Activated T-helper 1 cell treated with anti-CD3 and anti-CD28 coated beads, Interleukin-12 subunit alpha, Interleukin-12 subunit beta, Interleukin-2, Interleukin-4 antibody, amounts not matched to agents 30 ng/mL and 10 ng/mL and 1 ng/mL, durations not matched to agents 14 hours and 24 hours and 36 hours (primary cell): ENCODE measurements around the gene FAM89A. TPM values are rescaled to one million over a fixed set of nuclear protein-coding genes. Genes with fewer than 3 reads are reported as not detected.

Source experiments
- DNase-seq: peaks from one replicate; pipeline ENCODE4 v3.0.0; 2021; ENCODE audit warnings: low spot score
- H3K27ac Mint-ChIP-seq: one replicate; pipeline ENCODE4 v1.8.0; 2021; ENCODE audit warnings: mild to moderate bottlenecking, mixed read lengths
- H3K27me3 Mint-ChIP-seq: one replicate; pipeline ENCODE4 v1.8.0; 2022; ENCODE audit warnings: mild to moderate bottlenecking, moderate library complexity, mixed read lengths; ENCODE audit not compliant: insufficient read depth
- H3K36me3 Mint-ChIP-seq: one replicate; pipeline ENCODE4 v1.8.0; 2021; ENCODE audit warnings: low read depth, mixed read lengths
- H3K4me1 Mint-ChIP-seq: one replicate; pipeline ENCODE4 v1.8.0; 2021; ENCODE audit warnings: low read depth, mixed read lengths
- H3K4me3 Mint-ChIP-seq: one replicate; pipeline ENCODE4 v1.8.0; 2021; ENCODE audit warnings: mild to moderate bottlenecking, moderate library complexity, mixed read lengths
- H3K9me3 Mint-ChIP-seq: one replicate; pipeline ENCODE4 v1.8.0; 2021; ENCODE audit warnings: mixed read lengths
- intact Hi-C: fragments of 100-400 bp; cut with micrococcal nuclease; formaldehyde crosslinking; loops from one replicate; pipeline ENCODE4 v1.15.1; 2024
- total RNA-seq: library from RNA; stranded (reverse); gene quantifications from 2 replicates; pipeline ENCODE4 v1.2.3, GENCODE V29; 2022

Gene FAM89A
- total RNA-seq, 1 donor from 2014 or later, result 23.2 TPM

DNA sequence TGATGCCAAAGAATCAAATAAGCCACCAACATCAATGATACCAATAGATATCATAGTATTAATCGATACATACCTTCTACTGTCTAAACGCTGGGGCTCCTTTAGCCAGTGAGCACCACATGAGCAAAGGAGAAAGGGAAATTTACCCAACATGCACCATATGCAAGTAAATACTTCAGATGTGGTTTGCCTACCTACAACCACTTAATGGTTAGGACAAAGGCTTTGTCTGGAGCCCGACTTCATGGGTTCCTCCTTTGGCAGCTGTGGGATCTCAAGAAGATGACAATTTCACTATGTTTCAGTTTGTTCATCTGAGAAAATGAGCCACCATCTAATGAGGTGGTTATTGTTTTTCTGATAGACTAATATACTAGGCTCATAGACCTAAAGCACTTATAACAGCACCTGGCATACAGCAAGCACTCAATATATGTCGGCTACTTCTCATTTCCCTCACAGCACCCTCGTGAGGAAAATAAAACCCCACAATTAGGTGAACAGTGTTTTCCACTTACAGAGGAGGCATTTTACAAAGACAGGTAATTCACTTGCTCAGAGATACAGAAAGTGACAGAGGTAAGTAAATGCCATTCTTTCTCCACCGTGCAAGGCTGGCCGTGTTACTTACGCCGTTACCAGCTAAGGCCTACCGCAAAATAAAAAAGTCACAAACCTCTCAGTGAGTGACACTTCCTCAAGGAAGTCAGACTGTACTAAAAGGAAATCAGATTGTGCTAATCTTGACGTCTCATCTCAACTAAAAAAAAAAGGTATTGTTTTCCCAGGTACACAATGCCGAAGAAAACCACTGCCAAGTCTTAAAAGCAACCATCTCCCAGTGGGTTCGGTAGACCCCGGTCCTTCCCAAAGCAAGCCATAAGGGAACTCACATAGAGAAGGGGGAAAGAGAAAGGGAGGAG, 63.0 kb downstream of the FAM89A start:
- H3K9me3 Mint-ChIP-seq, result no peaks in the 10 kb centered on the region

DNA sequence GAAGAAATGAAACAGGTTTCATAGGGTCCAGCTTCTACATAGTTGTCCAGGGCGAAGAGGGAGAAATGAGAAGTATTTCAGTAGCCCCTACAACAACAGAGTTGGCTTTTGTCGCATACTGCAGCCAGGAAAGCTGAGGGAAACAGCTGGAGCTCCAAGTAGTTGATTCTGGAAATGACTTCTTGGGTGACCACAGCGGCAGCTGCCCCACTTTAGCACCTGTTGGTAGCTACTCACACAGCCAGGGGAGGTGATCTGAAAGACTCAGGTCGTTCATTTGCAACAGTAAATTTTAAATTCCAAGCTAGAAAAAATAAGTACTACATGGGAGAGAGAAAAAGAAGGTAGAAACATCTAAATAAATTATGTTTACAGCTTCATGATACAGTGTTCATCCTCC, 63.7 kb downstream of the FAM89A start:
- H3K27ac Mint-ChIP-seq, result peak overlapping the region; percentile 5
- H3K36me3 Mint-ChIP-seq, result peaks cover 24% of the 10 kb centered on the region
- intact Hi-C loops, result loop anchor here (5.0 kb wide), 2 partner anchors 224 to 1349 kb away; partner anchors contain the start of genes TAF5L and URB2
- H3K9me3 Mint-ChIP-seq, result no peaks in the 10 kb centered on the region
- no peaks in the 10 kb centered on the region for H3K27me3 Mint-ChIP-seq
- no peak for DNase-seq
- peak overlapping the region; percentile 62 for H3K4me3 Mint-ChIP-seq
- H3K4me1 Mint-ChIP-seq, result peaks cover 57% of the 10 kb centered on the region

More for the DNA sequence above, 63.0 kb downstream of the FAM89A start:
- intact Hi-C loops, result loop anchor here (5.0 kb wide), 2 partner anchors 225 to 1350 kb away; partner anchors contain the start of genes TAF5L and URB2
- no peaks in the 10 kb centered on the region for H3K27me3 Mint-ChIP-seq
- peak overlapping the region; percentile 92 for H3K4me3 Mint-ChIP-seq
- peak; percentile 16 for DNase-seq
- H3K36me3 Mint-ChIP-seq, result peaks cover 24% of the 10 kb centered on the region
- peak overlapping the region; percentile 94 for H3K27ac Mint-ChIP-seq
- H3K4me1 Mint-ChIP-seq, result peaks cover 50% of the 10 kb centered on the region

DNA sequence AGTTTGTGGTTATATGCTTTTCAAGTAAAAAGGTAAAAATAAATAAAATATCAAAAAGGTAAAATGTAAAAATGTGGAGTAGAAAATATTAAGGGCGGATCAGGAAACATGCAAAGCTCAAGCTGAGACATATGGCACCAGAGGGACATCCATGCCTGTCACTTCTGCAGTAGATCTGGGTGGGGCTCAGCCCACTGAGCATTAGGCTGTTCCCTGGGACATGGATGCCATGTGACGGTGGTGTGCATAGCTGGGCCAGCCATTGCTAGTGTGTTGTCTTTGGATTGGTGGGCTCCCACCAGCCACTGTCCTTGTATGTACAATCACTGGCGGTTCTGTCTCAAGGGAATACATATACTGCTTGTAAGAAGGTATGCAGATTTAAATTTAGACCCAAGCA, 64.4 kb downstream of the FAM89A start:
- Mint-ChIP-seq H3K4me1 (peaks cover 58% of the 10 kb centered on the region), H3K27ac (no peak overlapping the region), H3K27me3 (no peaks in the 10 kb centered on the region), H3K9me3 (no peaks in the 10 kb centered on the region), H3K36me3 (peaks cover 24% of the 10 kb centered on the region), H3K4me3 (no peak overlapping the region)
- no peak for DNase-seq
- intact Hi-C loops, result loop anchor here (5.0 kb wide), 2 partner anchors 223 to 1348 kb away; partner anchors contain the start of genes TAF5L and URB2

DNA sequence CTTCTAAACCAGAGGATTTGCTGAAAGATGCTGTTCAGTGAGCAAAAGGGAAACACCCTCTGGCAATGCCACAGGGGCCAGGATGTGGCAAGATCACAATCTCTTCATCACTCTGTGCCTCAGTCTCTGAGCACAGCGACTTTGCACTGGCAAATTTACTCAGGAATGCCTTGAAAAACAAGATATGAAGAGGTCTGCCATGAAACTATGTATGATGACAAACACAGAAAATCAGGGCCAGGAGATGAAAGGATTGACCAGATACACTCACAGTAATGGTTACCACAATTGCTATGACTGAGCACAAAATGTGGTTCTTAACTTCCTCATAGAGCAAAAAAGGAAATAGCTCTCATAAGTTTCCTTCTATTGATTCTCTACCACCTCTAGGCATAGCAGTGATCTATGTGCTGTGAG, 67.2 kb downstream of the FAM89A start:
- intact Hi-C loops, result loop anchor here (2.0 kb wide), 1 partner anchor 488 kb away; no protein-coding TSS in a partner anchor
- no peaks in the 10 kb centered on the region for H3K9me3 Mint-ChIP-seq
- peak overlapping the region; percentile 75 for H3K27ac Mint-ChIP-seq
- DNase-seq, result peak; percentile 61
- H3K4me1 Mint-ChIP-seq, result peaks cover 64% of the 10 kb centered on the region
- peaks cover 25% of the 10 kb centered on the region for H3K36me3 Mint-ChIP-seq
- peak overlapping the region; percentile 59 for H3K4me3 Mint-ChIP-seq
- H3K27me3 Mint-ChIP-seq, result no peaks in the 10 kb centered on the region

DNA sequence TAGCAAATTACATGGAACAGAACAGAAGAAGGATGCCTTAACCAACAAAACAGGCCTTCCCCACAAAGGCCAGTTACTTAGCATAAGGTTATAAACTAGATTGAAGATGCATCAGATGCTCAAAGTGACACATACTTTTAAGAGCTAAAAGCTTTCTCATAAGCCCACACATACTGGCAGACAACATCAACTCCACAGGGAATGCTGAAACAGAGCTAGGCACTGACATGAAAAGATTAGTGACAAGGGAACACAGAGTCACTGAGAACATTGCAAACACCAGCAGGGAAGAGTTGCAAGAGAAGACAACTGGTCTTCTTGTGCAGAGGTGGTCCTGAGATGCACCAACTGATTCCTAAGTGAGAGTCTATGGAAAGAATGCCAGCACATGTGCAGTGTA, 68.3 kb downstream of the FAM89A start:
- H3K9me3 Mint-ChIP-seq, result no peaks in the 10 kb centered on the region
- peaks cover 54% of the 10 kb centered on the region for H3K4me1 Mint-ChIP-seq
- H3K27me3 Mint-ChIP-seq, result no peaks in the 10 kb centered on the region
- DNase-seq, result no peak
- H3K4me3 Mint-ChIP-seq, result no peak overlapping the region
- no peak overlapping the region for H3K27ac Mint-ChIP-seq
- peaks cover 20% of the 10 kb centered on the region for H3K36me3 Mint-ChIP-seq
- intact Hi-C loops, result loop anchor here (2.0 kb wide), 1 partner anchor 489 kb away; no protein-coding TSS in a partner anchor

DNA sequence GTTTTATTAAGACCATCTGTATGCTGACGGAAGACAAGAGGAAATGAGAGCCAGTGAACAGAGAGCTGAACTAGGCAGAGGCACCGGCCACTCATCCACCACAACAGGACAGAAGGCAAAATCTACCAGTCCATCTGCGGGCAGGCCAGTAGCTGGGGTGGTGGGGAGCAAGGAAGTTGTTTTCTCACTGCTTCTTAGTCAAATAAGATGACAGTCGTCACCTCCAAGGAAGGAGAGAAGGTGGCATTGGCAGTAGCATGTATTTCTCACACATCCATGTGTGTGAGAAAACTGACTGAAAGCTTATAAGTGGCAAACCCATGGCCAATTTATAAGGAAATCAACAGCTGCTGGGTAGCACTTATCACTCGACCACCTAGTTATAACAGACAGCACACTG, 69.6 kb downstream of the FAM89A start:
- Mint-ChIP-seq H3K9me3 (no peaks in the 10 kb centered on the region), H3K4me1 (peaks cover 42% of the 10 kb centered on the region), H3K4me3 (no peak overlapping the region), H3K27ac (no peak overlapping the region), H3K36me3 (peaks cover 11% of the 10 kb centered on the region), H3K27me3 (no peaks in the 10 kb centered on the region)
- intact Hi-C loops, result no loop called here
- DNase-seq, result no peak

Other genes starting within 250 kb of the FAM89A start
- gene C1orf198, start 171.7 kb downstream of the FAM89A start, total RNA-seq, result 14.1 and 14.6 TPM in 2 replicates
- gene TTC13, start 61.4 kb downstream of the FAM89A start, total RNA-seq, result 20.7 and 21.8 TPM in 2 replicates
- 14.3 and 14.6 TPM in 2 replicates for gene ARV1, start 61.2 kb downstream of the FAM89A start, total RNA-seq
- gene TRIM67, start 121.8 kb upstream of the FAM89A start, total RNA-seq, result not detected in 2 replicates
- 41.7 and 43.1 TPM in 2 replicates for gene GNPAT, start 201.0 kb upstream of the FAM89A start, total RNA-seq